GM12878 (cell line): ENCODE results near the gene HIRIP3. TPM values are rescaled to one million over a fixed set of nuclear protein-coding genes. Genes with fewer than 3 reads are reported as not detected.

ENCODE experiments used
- ATAC-seq: fragments of 200-7000 bp; cut with Tn5 transposase; 3 replicates; pipeline ENCODE4 v1.9.1; 2020; ENCODE audit warnings: mild to moderate bottlenecking, moderate library complexity
- BruUV-seq: library from RNA; stranded (reverse); fragments of 400-500 nt; replicated peaks from 2 replicates; lab custom pipeline; 2021; lab: Mats Ljungman, UMichigan
- CTCF ChIA-PET: fragments of 300-600 bp; sonication (Branson Sonifier 250); formaldehyde crosslinking; extraction: SDS; loops from one replicate; lab custom pipeline; 2021; ENCODE audit warnings: inconsistent platforms; lab: Yijun Ruan, JAX
- POLR2A ChIA-PET: fragments of 350-600 bp; formaldehyde crosslinking; extraction: SDS; loops from one replicate; lab custom pipeline; 2021; ENCODE audit warnings: inconsistent platforms; lab: Charles Lee
- RAD21 ChIA-PET: fragments of 300-600 bp; sonication (Branson Sonifier 250); formaldehyde crosslinking; loops from one replicate; lab custom pipeline; 2023; ENCODE audit warnings: antibody characterized with exemption; ENCODE audit not compliant: unreplicated experiment; lab: Charles Lee
- SMC1A ChIA-PET: fragments of 300-600 bp; sonication (Branson Sonifier 250); formaldehyde crosslinking; loops from one replicate; lab custom pipeline; 2023; ENCODE audit not compliant: unreplicated experiment, uncharacterized antibody; lab: Charles Lee
- DNase-seq: peaks from one replicate; pipeline ENCODE4 v3.0.0-alpha.2; 2011; ENCODE audit warnings: low read depth, low spot score
- FAIRE-seq: peaks from 3 replicates; lab custom pipeline; 2011; peaks lifted over from hg19 to GRCh38; lab: Jason Lieb, UNC
- H2AFZ ChIP-seq: 2 replicates; pipeline ENCODE4 v1.6.0; 2011; ENCODE audit warnings: low read depth, low read length, control low read depth; ENCODE audit not compliant: control insufficient read depth
- H3K27ac ChIP-seq: 2 replicates; pipeline ENCODE4 v1.5.1; 2011; ENCODE audit warnings: control low read depth; ENCODE audit not compliant: control insufficient read depth, insufficient read depth
- H3K27me3 ChIP-seq, 2 experiments: replicated peaks in 1 of 2; 2 replicates each; pipeline versions ENCODE4 v1.6.0 to v1.6.1; 2011; ENCODE audit warnings: low read length in 1 of 2; ENCODE audit not compliant: control insufficient read depth in 2 of 2, insufficient read depth in 2 of 2
- H3K36me3 ChIP-seq, 2 experiments: 2 replicates each; pipeline ENCODE4 v1.5.1; 2011; ENCODE audit warnings: low read length in 1 of 2; ENCODE audit not compliant: control insufficient read depth in 2 of 2, insufficient read depth in 2 of 2
- H3K4me1 ChIP-seq: 2 replicates; pipeline ENCODE4 v1.6.1; 2011; ENCODE audit warnings: mild to moderate bottlenecking, low read length, moderate library complexity, mixed read lengths; ENCODE audit not compliant: control insufficient read depth, insufficient read depth
- H3K4me2 ChIP-seq: 2 replicates; pipeline ENCODE4 v1.6.0; 2011; ENCODE audit warnings: control low read depth; ENCODE audit not compliant: control insufficient read depth, insufficient read depth
- H3K4me3 ChIP-seq: fragments of 200-600 bp; sonication (generic); 2 replicates; pipeline ENCODE4 v1.5.1; 2016
- H3K79me2 ChIP-seq: 2 replicates; pipeline ENCODE4 v1.6.0; 2011; ENCODE audit warnings: low read length; ENCODE audit not compliant: control insufficient read depth, insufficient read depth
- H3K9ac ChIP-seq: 2 replicates; pipeline ENCODE4 v1.8.0; 2011; ENCODE audit warnings: low read length, control low read depth, mixed read lengths; ENCODE audit not compliant: control insufficient read depth, insufficient read depth
- H3K9me3 ChIP-seq: replicated peaks from 3 replicates; pipeline ENCODE4 v1.5.1; 2011; ENCODE audit warnings: mild to moderate bottlenecking, low read length; ENCODE audit not compliant: control insufficient read depth, insufficient read depth
- H4K20me1 ChIP-seq: 2 replicates; pipeline ENCODE4 v1.6.0; 2011; ENCODE audit not compliant: control insufficient read depth, insufficient read depth
- ASH2L ChIP-seq: fragments of 300-600, 200-600 bp; sonication (generic); IDR thresholded peaks from 2 replicates; pipeline ENCODE4 v1.6.1; 2017; ENCODE audit warnings: low read depth, mild to moderate bottlenecking, borderline replicate concordance
- BCL11A ChIP-seq: IDR thresholded peaks from 2 replicates; pipeline ENCODE4 v1.6.1; 2011; ENCODE audit warnings: low read depth, low read length
- EED ChIP-seq: sonication (generic); IDR thresholded peaks from 2 replicates; pipeline ENCODE4 v1.6.1; 2016; ENCODE audit warnings: antibody characterized with exemption, low read depth
- EZH2 ChIP-seq: IDR thresholded peaks from 2 replicates; pipeline ENCODE4 v1.6.1; 2012; ENCODE audit warnings: low read depth, mild to moderate bottlenecking, control low read depth, inconsistent platforms, low read length, borderline replicate concordance; ENCODE audit not compliant: control insufficient read depth
- MEF2B ChIP-seq: fragments of 450-650 bp; IDR thresholded peaks from 2 replicates; pipeline ENCODE4 v1.6.1; 2018; ENCODE audit warnings: mild to moderate bottlenecking, moderate library complexity; ENCODE audit not compliant: partially characterized antibody, poor library complexity, severe bottlenecking
- MYB ChIP-seq: fragments of 150-350 bp; IDR thresholded peaks from 2 replicates; pipeline ENCODE4 v1.6.1; 2014; ENCODE audit warnings: mild to moderate bottlenecking, low read depth, low read length, borderline replicate concordance
- NR2C1 ChIP-seq: fragments of 450-650 bp; IDR thresholded peaks from 2 replicates; pipeline ENCODE4 v1.6.1; 2017; ENCODE audit warnings: antibody characterized with exemption, mild to moderate bottlenecking, moderate library complexity
- POLR2AphosphoS5 ChIP-seq: IDR thresholded peaks from 2 replicates; pipeline ENCODE4 v1.6.1; 2011; ENCODE audit warnings: mild to moderate bottlenecking, low read length, inconsistent platforms
- RAD51 ChIP-seq: fragments of 450-650 bp; IDR thresholded peaks from 2 replicates; pipeline ENCODE4 v1.6.1; 2016; ENCODE audit warnings: moderate library complexity, mild to moderate bottlenecking, inconsistent platforms
- STAT1 ChIP-seq: fragments of 450-650 bp; conservative IDR thresholded peaks from 2 replicates; pipeline ENCODE4 v1.6.1; 2014; ENCODE audit warnings: antibody characterized with exemption, mild to moderate bottlenecking
- SUPT20H ChIP-seq: IDR thresholded peaks from 2 replicates; pipeline ENCODE4 v1.6.1; 2011; ENCODE audit warnings: low read depth, mild to moderate bottlenecking, low read length, moderate library complexity, borderline replicate concordance; ENCODE audit not compliant: control insufficient read depth
- TARDBP ChIP-seq: IDR thresholded peaks from 2 replicates; pipeline ENCODE4 v1.6.1; 2016; ENCODE audit warnings: borderline replicate concordance
- ZNF274 ChIP-seq: IDR thresholded peaks from one replicate; pipeline ENCODE4 v1.8.0; 2011; ENCODE audit not compliant: insufficient read length, insufficient read depth
- WGBS: methylation state at CpG from one replicate; pipeline ENCODE4 v1.1.6; 2016; ENCODE audit warnings: low lambda C conversion rate; ENCODE audit not compliant: insufficient replicate concordance, insufficient coverage; ENCODE audit errors: missing lambda C conversion rate; 5-methylcytosine and 5-hydroxymethylcytosine counted together
- in situ Hi-C: fragments of 300-500 bp; cut with MboI; formaldehyde crosslinking; loops from 9 replicates; pipeline ENCODE4 v1.14.3; 2018; ENCODE audit warnings: mixed read lengths
- intact Hi-C: fragments of 100-400 bp; cut with micrococcal nuclease; formaldehyde crosslinking; loops from one replicate; pipeline ENCODE4 v1.14.2; 2022; ENCODE audit not compliant: unreplicated experiment
- polyA plus RNA-seq, 11 experiments: library from polyadenylated mRNA; depleted of rRNA in 4 of 11; unstranded in 6 of 11; stranded (reverse) in 5 of 11; fragments of >200 nt; fragmentation: Nextera tagmentation in 4 of 11; fragmentation: Illumina TruSeq in 1 of 11; extraction: Ambion mirVana in 4 of 11; extraction: Trizol in 1 of 11; gene quantifications; 1 replicate in 1 of 11; 2 replicates in 10 of 11; pipeline versions ENCODE4 v1.2.1 to v1.2.3, GENCODE V29; 2011 to 2016; ENCODE audit warnings: inconsistent platforms in 2 of 11, missing spikeins in 2 of 11, low read depth in 1 of 11
- total RNA-seq, 4 experiments: library from RNA; depleted of rRNA in 3 of 4; stranded (reverse); fragments of >200 nt in 3 of 4; fragmentation: Illumina TruSeq in 1 of 4; extraction: Trizol in 1 of 4; gene quantifications; 2 replicates each; pipeline versions ENCODE4 v1.2.1 to v1.2.3, GENCODE V29; 2013 to 2021
- TF ChIP-seq, protein P1 (sequence below): IDR thresholded peaks from 2 replicates; pipeline ENCODE4 v1.6.1; 2011; ENCODE audit warnings: low read depth, low read length, improper control_type of control experiment, borderline replicate concordance
- TF ChIP-seq, protein P2 (sequence below): IDR thresholded peaks from 2 replicates; pipeline ENCODE4 v1.6.1; 2012; ENCODE audit warnings: low read depth, low read length, improper control_type of control experiment

The HIRIP3 gene
- total and polyA plus RNA-seq, 10 of the 15 experiments (the other 5 are each of a cell fraction or from before 2014, with no cell fraction given), result 4.1 to 43.5 (median 23.9) TPM

DNA sequence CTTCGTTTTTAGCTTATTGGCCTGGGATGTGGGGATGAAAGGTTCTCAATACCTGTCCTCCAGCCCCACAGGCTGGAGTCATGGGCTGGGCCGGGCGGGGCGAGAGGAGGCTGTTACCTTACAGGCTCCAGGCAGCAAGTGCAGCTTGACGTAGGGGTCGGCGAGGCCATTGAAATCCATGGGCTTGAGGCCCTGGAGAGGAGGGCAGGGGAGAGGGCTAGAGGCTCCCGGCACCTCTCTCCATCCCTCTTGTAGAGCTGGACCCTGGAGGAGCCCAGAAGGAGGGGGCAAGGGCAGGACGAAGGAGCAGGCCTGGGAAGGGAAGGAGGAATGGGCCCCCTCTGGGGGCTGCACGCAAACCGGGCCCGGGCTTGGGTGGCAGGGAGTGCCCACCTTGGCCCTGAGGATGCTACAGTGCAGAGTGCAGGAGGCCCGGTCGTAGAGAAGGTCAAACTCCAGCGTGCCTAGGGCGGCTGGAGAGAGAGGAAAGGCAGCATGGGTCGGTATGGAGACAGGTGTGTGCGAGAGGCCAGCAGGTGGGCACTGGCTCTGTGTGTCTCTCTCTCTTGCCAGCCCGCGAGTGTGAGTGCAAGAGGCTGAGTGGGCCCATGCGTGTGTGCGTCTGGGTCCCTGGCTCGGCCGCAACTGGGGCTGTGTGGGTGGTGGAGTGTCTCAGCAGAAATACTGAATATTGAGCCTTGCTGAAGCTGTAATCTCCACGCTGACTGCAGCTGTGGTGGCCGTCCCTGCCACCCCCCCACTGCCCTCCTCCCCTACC, 13.9 kb upstream of the HIRIP3 start:
- RAD21 ChIA-PET, result no interaction called here
- in situ Hi-C loops (loop anchor here (25.0 kb wide), 1 partner anchor 897 kb away; no protein-coding TSS in a partner anchor), intact Hi-C loops (no loop called here)
- TF ChIP-seq, protein P1, sequence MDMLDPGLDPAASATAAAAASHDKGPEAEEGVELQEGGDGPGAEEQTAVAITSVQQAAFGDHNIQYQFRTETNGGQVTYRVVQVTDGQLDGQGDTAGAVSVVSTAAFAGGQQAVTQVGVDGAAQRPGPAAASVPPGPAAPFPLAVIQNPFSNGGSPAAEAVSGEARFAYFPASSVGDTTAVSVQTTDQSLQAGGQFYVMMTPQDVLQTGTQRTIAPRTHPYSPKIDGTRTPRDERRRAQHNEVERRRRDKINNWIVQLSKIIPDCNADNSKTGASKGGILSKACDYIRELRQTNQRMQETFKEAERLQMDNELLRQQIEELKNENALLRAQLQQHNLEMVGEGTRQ, result no peak
- no peak for TF ChIP-seq TARDBP
- TF ChIP-seq RAD51, result no peak
- H4K20me1 ChIP-seq, result no peaks in the 10 kb centered on the region
- no peak for FAIRE-seq
- no peak overlapping the region for H3K4me2 ChIP-seq
- SMC1A ChIA-PET, result no interaction called here
- no peak overlapping the region for H3K4me3 ChIP-seq
- H3K27me3 ChIP-seq, result peaks cover 3 to 7% of the 10 kb centered on the region in 2 experiments; a peak in 3 of 4 replicates
- CTCF ChIA-PET, result no interaction called here
- 34% methylated on average over 26 of the region's 26 CpGs for WGBS
- no peak overlapping the region for H3K27ac ChIP-seq
- no peak for ATAC-seq
- H3K36me3 ChIP-seq, result no peaks in the 10 kb centered on the region; a peak in 1 of 4 replicates
- no peak for DNase-seq
- no peaks in the 10 kb centered on the region for H3K79me2 ChIP-seq
- POLR2A ChIA-PET, result no interaction called here
- H3K4me1 ChIP-seq, result no peaks in the 10 kb centered on the region
- no peaks in the 10 kb centered on the region for H3K9me3 ChIP-seq
- no peak overlapping the region for H2AFZ ChIP-seq
- no peak overlapping the region for H3K9ac ChIP-seq
- no TSS peak for BruUV-seq

DNA sequence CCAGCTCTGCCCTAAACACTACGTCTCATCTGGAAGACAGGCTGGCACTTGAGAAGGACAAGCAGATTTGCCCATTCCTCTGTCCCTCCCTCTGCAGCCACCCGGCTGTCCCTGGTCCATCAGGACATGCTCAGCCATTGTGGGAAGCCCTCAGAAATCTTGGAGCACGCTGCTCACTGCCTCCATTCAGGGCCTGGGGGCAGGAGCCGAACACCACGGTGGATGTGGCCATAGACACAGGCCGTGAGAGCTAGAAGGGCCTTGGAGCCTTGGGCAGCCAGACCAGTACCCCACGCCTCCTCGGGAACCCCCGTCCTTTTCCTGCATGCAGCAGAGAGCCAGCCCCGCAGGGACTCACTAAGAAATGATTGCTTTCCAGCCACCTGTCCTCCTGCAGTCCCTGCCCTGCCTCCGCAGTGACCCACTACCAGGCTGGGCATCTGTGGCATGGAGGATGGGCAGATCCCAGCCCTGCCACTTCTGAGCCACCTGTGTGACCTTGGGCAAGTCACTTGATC, 12.0 kb upstream of the HIRIP3 start:
- DNase-seq, result no peak
- no peak for TF ChIP-seq NR2C1
- no peak for TF ChIP-seq TARDBP
- TF ChIP-seq ZNF274, result no peak
- TF ChIP-seq ASH2L, result no peak
- no peak for TF ChIP-seq EED
- TF ChIP-seq BCL11A, result no peak
- TF ChIP-seq, protein P2, sequence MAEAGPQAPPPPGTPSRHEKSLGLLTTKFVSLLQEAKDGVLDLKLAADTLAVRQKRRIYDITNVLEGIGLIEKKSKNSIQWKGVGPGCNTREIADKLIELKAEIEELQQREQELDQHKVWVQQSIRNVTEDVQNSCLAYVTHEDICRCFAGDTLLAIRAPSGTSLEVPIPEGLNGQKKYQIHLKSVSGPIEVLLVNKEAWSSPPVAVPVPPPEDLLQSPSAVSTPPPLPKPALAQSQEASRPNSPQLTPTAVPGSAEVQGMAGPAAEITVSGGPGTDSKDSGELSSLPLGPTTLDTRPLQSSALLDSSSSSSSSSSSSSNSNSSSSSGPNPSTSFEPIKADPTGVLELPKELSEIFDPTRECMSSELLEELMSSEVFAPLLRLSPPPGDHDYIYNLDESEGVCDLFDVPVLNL, result no peak
- no peak for TF ChIP-seq SUPT20H
- TF ChIP-seq POLR2AphosphoS5, result no peak
- no peak for TF ChIP-seq STAT1
- no peak for TF ChIP-seq MYB
- no peak for TF ChIP-seq EZH2
- TF ChIP-seq MEF2B, result no peak

More for the DNA sequence above, 12.0 kb upstream of the HIRIP3 start:
- H3K4me1 ChIP-seq, result no peaks in the 10 kb centered on the region
- H3K79me2 ChIP-seq, result no peaks in the 10 kb centered on the region
- no peak overlapping the region for H3K4me2 ChIP-seq
- H3K27ac ChIP-seq, result no peak overlapping the region
- intact Hi-C loops, result no loop called here
- in situ Hi-C loops, result loop anchor here (25.0 kb wide), 1 partner anchor 895 kb away; no protein-coding TSS in a partner anchor
- H3K9ac ChIP-seq, result no peak overlapping the region
- RAD21 ChIA-PET, result no interaction called here
- ATAC-seq, result no peak
- no peaks in the 10 kb centered on the region for H3K9me3 ChIP-seq
- no peak overlapping the region for H3K4me3 ChIP-seq
- 58% methylated on average over 11 of the region's 11 CpGs for WGBS
- no peak overlapping the region for H2AFZ ChIP-seq
- no peaks in the 10 kb centered on the region for H4K20me1 ChIP-seq
- no peak for FAIRE-seq
- POLR2A ChIA-PET, result no interaction called here
- CTCF ChIA-PET, result no interaction called here
- H3K27me3 ChIP-seq, result peaks cover 3 to 7% of the 10 kb centered on the region in 2 experiments; a peak in 3 of 4 replicates
- no TSS peak for BruUV-seq
- H3K36me3 ChIP-seq, result no peaks in the 10 kb centered on the region; a peak in 2 of 4 replicates
- SMC1A ChIA-PET, result no interaction called here
